ENCODE data around the gene AP3M1.

Gene AP3M1

GRCh38 chr10:74163319-74164068 lies 12.9 kb upstream of the AP3M1 start:
- no peak for TF ChIP-seq CTCF (IDR thresholded peaks at IDR 0.05; ENCODE audit: borderline replicate concordance, insufficient read depth, low read depth, low read length)
- no peak overlapping the region for H3K4me3 ChIP-seq (ENCODE audit: low read depth, low read length)

GRCh38 chr10:74160013-74160412 lies 9.4 kb upstream of the AP3M1 start:
- no peak overlapping the region for H3K4me3 ChIP-seq (ENCODE audit: low read depth, low read length)
- TF ChIP-seq CTCF (IDR thresholded peaks at IDR 0.05; ENCODE audit: borderline replicate concordance, insufficient read depth, low read depth, low read length), result no peak

GRCh38 chr10:74156919-74157289 lies 6.3 kb upstream of the AP3M1 start:
- TF ChIP-seq CTCF (IDR thresholded peaks at IDR 0.05; ENCODE audit: borderline replicate concordance, insufficient read depth, low read depth, low read length), result no peak
- H3K4me3 ChIP-seq (ENCODE audit: low read depth, low read length), result no peak overlapping the region

- H3K4me3 ChIP-seq (ENCODE audit: low read depth, low read length), result no peak overlapping the region
- no peak for TF ChIP-seq CTCF (IDR thresholded peaks at IDR 0.05; ENCODE audit: borderline replicate concordance, insufficient read depth, low read depth, low read length)
Measured at GRCh38 chr10:74153676-74154075, 3.0 kb upstream of the AP3M1 start.

GRCh38 chr10:74153123-74153522 lies 2.5 kb upstream of the AP3M1 start:
- no peak for TF ChIP-seq CTCF (IDR thresholded peaks at IDR 0.05; ENCODE audit: borderline replicate concordance, insufficient read depth, low read depth, low read length)
- no peak overlapping the region for H3K4me3 ChIP-seq (ENCODE audit: low read depth, low read length)

- H3K4me3 ChIP-seq (ENCODE audit: low read depth, low read length), result peak overlapping the region; percentile 100
- no peak for TF ChIP-seq CTCF (IDR thresholded peaks at IDR 0.05; ENCODE audit: borderline replicate concordance, insufficient read depth, low read depth, low read length)
Measured at GRCh38 chr10:74151879-74152722, 1.5 kb upstream of the AP3M1 start.
